Cerebellar cortex (tissue), 1 donor: ENCODE data around the gene ANO6.

Source experiments
- DNase-seq: peaks from one replicate; pipeline ENCODE4 v3.0.0-alpha.2; 2015; ENCODE audit warnings: low spot score

ANO6 gene

GRCh38 chr12:45458238-45458637 lies 242.3 kb downstream of the ANO6 start:
- DNase-seq: no peak

- no peak for DNase-seq
Observed at GRCh38 chr12:45458854-45459807, 243.2 kb downstream of the ANO6 start.

GRCh38 chr12:45462506-45462905 lies 246.6 kb downstream of the ANO6 start:
- DNase-seq: no peak

- DNase-seq: no peak
Observed at GRCh38 chr12:45464699-45465098, 248.8 kb downstream of the ANO6 start.

- no peak for DNase-seq
Observed at GRCh38 chr12:45468751-45469615, 253.1 kb downstream of the ANO6 start.

GRCh38 chr12:45469902-45470301 lies 254.0 kb downstream of the ANO6 start:
- no peak for DNase-seq

- DNase-seq: no peak
Observed at GRCh38 chr12:45473636-45474035, 257.7 kb downstream of the ANO6 start.

GRCh38 chr12:45475594-45475993 lies 259.7 kb downstream of the ANO6 start:
- DNase-seq: no peak

- no peak for DNase-seq
Observed at GRCh38 chr12:45477526-45477925, 261.6 kb downstream of the ANO6 start.

GRCh38 chr12:45478931-45479330 lies 263.0 kb downstream of the ANO6 start:
- no peak for DNase-seq

- DNase-seq: no peak
Observed at GRCh38 chr12:45481746-45482145, 265.9 kb downstream of the ANO6 start.

GRCh38 chr12:45483571-45483970 lies 267.7 kb downstream of the ANO6 start:
- DNase-seq: no peak
